SK-MEL-5 (cell line): Measurements from ENCODE around the gene TAGLN. TPM values are rescaled to one million over a fixed set of nuclear protein-coding genes. Genes with fewer than 3 reads are reported as not detected.
"Not testable (repeated sequence)": the region's sequence is repeated elsewhere in the genome, so short reads cannot be mapped to it uniquely, and the experiment has no call there.

Source experiments
- DNase-seq: peaks from one replicate; pipeline ENCODE4 v3.0.0-alpha.2; 2016; ENCODE audit warnings: low read depth, low spot score
- in situ Hi-C: cut with HindIII; loops from 2 replicates; pipeline ENCODE4 v1.10.0; 2016; ENCODE audit warnings: low sequenced_read_pairs, high pct_unique_total_duplicates, low pct_unique_long_range_greater_than_20kb
- total RNA-seq: library from RNA; depleted of rRNA; stranded (reverse); fragments of >200 nt; shearing (Covaris generic); gene quantifications from 2 replicates; pipeline ENCODE4 v1.2.3, GENCODE V29; 2014

Gene TAGLN
- total RNA-seq, 1 experiment from 2014 or later = 0.50 TPM

DNA sequence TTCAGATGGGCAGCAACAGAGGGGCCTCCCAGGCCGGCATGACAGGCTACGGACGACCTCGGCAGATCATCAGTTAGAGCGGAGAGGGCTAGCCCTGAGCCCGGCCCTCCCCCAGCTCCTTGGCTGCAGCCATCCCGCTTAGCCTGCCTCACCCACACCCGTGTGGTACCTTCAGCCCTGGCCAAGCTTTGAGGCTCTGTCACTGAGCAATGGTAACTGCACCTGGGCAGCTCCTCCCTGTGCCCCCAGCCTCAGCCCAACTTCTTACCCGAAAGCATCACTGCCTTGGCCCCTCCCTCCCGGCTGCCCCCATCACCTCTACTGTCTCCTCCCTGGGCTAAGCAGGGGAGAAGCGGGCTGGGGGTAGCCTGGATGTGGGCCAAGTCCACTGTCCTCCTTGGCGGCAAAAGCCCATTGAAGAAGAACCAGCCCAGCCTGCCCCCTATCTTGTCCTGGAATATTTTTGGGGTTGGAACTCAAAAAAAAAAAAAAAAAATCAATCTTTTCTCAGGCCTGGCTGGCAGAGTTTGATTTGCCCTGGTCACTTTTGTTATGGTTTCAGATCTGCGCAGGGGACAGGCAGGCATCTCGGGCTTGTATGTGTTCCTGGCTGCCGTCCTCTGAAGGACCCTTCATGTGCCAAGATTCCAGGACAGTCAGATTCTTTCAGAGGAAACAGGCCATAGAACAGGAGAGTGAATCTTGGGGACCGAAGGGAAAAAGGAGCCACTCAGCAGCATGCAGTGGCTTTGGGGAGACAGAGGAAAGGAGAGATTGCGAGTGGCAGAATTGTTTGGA is 5.3 kb downstream of the TAGLN start:
- DNase-seq = no peak
- in situ Hi-C loops = no loop called here

DNA sequence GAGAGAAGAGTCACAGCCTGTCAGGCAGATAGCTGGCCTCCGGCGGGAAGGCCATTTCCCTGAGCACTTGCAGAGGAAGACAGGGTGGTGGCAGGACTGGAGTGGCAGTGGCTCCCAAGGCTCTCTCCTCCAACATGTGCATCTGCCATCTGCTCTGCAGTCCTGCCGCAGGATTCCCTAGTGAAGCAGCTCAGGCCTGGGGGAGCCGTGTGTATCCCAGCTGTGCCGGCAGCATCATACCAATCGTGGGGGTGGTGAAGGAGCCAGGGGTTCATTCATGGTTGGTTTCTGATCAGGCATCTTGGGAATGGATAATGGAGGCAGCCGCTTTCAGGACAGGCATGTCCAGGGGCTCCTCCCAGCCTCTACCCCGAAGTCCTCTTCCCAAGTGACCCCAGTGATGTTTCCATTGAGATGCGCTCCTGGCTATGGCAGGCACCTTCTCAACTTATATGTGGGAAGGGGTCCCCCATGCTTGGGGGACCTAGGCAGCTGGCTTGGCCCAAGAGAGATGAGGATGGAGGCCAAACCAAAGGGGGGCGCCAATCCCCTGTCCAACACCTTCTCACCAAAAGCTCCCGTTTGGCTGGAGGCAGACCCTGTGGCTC is 6.1 kb downstream of the TAGLN start:
- in situ Hi-C loops = no loop called here
- no peak for DNase-seq

- DNase-seq, in situ Hi-C loops: not testable (repeated sequence)
Observed at GRCh38 chr11:117206111-117206510, 6.9 kb downstream of the TAGLN start.

- in situ Hi-C loops, DNase-seq: not testable (repeated sequence)
Observed at GRCh38 chr11:117206859-117207258, 7.7 kb downstream of the TAGLN start.

DNA sequence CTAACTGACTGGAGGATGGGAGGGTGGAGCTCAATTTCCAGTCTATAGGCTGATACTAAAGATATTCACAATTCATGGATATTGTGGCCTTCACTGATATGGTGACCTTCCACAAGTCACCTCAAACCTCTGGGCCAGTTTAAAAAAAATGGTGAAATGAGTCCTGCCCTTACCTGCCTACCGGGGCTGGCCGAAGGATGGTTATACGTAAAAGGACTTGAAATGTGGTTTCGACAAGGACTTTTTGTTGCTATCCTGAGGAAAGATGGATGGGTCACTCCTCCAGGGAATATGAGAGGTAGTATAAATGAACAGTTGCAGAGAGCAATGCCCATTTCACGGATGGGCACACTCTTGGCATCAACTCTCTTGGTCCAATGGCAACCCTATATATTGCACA is 8.3 kb downstream of the TAGLN start:
- DNase-seq, in situ Hi-C loops: not testable (repeated sequence)

GRCh38 chr11:117208710-117209109 is 9.5 kb downstream of the TAGLN start:
- in situ Hi-C loops, DNase-seq: not testable (repeated sequence)

DNA sequence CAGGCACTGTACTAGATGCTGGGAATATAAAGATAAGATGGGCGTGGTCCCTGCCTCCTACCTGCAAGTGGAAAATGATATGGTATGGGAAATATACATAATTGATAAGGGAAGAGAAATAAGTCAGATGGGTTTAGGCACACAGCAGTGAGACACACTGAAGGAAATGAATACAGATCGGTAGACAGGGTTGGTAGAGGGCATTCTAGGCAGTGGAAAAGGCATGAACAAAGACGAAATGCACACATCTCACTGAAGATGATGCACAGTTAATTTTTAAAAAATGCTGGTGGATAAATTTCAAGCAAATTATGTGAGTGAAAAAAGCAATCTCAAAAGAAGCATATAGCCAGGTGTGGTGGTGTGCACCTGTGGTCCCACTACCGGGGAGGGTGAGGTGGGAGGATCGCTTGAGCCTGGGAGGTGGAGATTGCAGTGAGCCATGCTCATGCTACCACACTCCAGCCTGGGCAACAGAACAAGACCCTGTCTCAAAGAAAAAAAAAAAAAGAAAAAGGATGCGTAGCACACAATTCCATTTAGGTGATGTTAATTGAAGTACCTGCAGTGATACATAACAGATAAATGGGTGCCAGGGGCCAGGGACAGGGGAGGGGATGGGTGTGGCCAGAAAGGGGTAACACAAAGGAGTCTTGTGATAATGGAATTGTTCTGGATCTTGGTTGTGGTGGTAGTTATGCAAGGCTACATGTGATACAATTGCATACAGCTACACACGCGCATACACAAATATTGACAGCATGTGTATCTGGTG is 10.4 kb downstream of the TAGLN start:
- in situ Hi-C loops, DNase-seq: not testable (repeated sequence)

DNA sequence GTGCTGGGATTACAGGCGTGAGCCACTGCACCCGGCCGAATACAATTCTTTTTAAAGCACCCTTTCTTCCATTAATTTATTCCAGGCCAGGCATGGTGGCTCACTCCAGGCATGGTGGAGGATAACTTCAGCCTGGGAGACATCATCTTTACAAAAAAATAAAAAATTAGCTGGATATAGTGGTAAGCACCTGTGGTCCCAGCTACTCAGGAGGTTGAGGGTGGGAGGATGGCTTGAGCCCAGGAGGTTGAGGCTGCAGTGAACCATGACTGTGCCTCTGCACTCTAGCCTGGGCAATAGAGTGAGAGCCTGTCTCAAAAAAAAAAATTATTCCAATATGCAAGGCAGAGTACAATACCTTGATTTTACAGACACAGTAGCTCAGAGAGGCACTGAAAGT is 11.4 kb downstream of the TAGLN start:
- in situ Hi-C loops = no loop called here
- no peak for DNase-seq

DNA sequence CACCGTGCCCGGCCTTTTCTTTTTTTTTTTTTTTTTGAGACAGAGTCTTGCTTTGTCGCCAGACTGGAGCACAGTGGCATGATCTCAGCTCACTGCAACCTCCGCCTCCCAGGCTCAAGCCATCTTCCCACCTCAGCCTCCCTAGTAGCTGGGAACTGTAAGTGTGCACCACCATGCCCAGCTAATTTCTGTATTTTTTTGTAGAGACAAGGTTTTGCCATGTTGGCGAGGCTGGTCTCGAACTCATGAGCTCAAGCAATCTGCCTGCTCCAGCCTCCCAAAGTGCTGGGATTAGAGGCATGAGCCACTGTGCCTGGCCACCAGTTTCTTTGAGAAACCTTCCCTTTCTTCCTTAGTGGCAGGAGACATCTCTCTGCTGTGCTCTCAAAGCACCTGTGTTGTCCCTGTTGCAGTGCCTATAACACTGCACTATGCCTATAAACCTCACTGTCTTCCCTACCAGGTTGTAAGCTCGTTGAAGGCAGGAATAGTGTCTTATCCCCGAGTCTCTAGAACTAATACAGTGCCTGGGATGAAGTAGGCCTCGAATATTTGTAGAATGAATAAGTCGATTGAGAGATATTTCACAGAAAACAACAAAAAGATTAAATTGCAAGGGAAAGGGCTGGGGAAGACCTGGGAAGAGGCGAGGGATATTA is 13.7 kb downstream of the TAGLN start:
- in situ Hi-C loops = no loop called here
- DNase-seq = no peak

GRCh38 chr11:117214404-117215110 is 15.4 kb downstream of the TAGLN start:
- in situ Hi-C loops = no loop called here
- no peak for DNase-seq

- in situ Hi-C loops = no loop called here
- DNase-seq = no peak
Observed at GRCh38 chr11:117217141-117218084, 18.2 kb downstream of the TAGLN start.

DNA sequence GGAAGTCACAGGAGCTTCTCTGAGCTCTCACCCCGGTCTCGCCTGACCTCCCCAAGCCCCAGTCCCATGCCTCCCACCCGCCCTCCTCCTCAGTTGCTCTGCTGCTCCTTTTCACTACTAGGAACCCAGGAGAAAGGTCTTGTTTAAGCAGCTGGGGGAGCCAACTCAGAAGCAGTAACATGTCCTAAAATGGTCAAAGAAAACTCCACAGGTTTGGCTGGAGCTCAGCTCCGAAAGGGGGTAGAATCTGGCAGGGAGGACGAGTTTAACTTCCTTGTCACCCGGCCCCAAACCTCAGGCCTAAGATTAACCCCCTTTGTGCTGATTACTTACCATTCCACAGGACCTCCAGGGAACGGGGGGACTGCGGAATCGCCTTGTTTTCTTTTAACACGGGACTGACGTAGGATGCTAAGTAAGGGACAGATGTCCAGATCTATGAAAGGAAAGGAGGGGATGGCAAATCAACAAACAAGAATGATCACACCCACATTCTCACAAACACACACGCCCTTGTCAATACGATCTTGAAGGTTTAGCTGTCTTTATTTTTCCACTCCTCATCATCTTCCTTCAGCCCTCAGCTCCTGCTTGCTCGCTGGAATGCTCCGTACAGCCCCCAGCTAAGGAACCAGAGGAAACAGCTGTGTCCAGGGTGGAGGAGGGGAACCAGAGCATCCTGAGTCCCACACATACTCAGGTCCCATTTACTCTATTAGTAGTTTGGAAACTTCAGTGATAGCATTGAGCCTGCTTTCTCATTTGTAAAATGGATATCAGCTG is 19.2 kb downstream of the TAGLN start:
- DNase-seq = no peak
- in situ Hi-C loops = no loop called here

- no peak for DNase-seq
- in situ Hi-C loops = no loop called here
Observed at GRCh38 chr11:117219001-117219400, 19.8 kb downstream of the TAGLN start.

DNA sequence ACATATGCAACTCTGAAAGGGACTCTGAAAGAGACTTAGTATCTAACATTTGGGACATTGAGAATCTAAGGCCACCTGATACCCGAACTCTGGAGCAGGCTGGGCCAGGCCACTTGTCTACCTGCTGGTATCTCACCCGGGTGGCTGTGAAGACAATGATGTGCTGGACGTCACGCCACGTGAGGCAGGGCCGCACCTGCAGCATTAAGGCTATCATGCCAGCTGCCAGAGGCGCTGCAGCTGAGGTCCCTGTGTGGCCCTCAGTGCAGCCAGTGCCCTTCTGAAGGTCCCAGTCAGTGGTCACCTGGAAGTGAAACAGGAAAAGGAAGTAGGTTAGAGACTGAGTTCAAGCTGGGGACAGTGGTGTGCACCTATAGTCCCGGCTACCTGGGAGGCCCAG is 20.3 kb downstream of the TAGLN start:
- DNase-seq = no peak
- in situ Hi-C loops = no loop called here

DNA sequence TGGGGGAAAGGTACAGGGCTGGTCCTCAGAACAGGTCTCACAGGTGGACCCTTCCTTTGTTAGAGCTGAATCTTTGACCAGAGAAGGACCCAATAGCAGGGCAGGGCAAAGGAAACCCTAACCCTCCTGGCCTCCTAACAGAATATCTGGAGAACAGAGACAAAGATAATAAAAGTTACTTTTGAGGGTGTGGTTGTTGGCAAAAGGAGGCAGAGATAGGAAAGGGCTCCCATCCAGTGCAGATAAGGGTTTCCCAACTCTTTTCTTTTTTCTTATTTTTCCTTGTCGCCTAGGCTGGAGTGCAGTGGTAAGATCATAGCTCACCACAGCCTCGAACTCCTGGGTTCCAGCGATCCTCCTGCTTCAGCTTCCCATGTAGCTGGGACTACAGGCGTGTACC is 20.8 kb downstream of the TAGLN start:
- DNase-seq = no peak
- in situ Hi-C loops = no loop called here

GRCh38 chr11:117220568-117220967 is 21.4 kb downstream of the TAGLN start:
- in situ Hi-C loops = no loop called here

More at GRCh38 chr11:117220568-117220967, 21.4 kb downstream of the TAGLN start:
- DNase-seq = no peak
